Fibroblast of lung (primary cell): ENCODE results near the gene CCDC148. TPM values are rescaled to one million over a fixed set of nuclear protein-coding genes. Genes with fewer than 3 reads are reported as not detected.

Source experiments
- DNase-seq, 2 donors: peaks; one replicate each; pipeline versions ENCODE4 v3.0.0 to v3.0.0-alpha.2; 2010; ENCODE audit warnings: low read depth in 2 of 2
- H2AFZ ChIP-seq: 2 replicates; pipeline ENCODE4 v1.5.1; 2012; ENCODE audit warnings: low read length, control low read depth, inconsistent platforms
- H3K27ac ChIP-seq: 2 replicates; pipeline ENCODE4 v1.5.1; 2011; ENCODE audit warnings: low read length, control low read depth; ENCODE audit not compliant: insufficient read depth
- H3K27me3 ChIP-seq: 2 replicates; pipeline ENCODE4 v1.5.1; 2011; ENCODE audit warnings: mild to moderate bottlenecking, low read length; ENCODE audit not compliant: control insufficient read depth, insufficient read depth
- H3K36me3 ChIP-seq: 2 replicates; pipeline ENCODE4 v1.5.1; 2011; ENCODE audit warnings: low read length; ENCODE audit not compliant: control insufficient read depth, insufficient read depth
- H3K4me1 ChIP-seq: 2 replicates; pipeline ENCODE4 v1.5.1; 2011; ENCODE audit warnings: low read length; ENCODE audit not compliant: control insufficient read depth, insufficient read depth; ENCODE audit errors: extremely low read depth
- H3K4me2 ChIP-seq: 2 replicates; pipeline ENCODE4 v1.5.1; 2011; ENCODE audit warnings: low read length, control low read depth; ENCODE audit not compliant: insufficient read depth; ENCODE audit errors: extremely low read depth
- H3K4me3 ChIP-seq, 4 experiments: fragments of 200-600 bp in 1 of 4; sonication (generic) in 1 of 4; replicated peaks in 1 of 4; 2 replicates each; pipeline ENCODE4 v1.5.1; 2011 to 2016; ENCODE audit warnings: low read length in 4 of 4, low read depth in 3 of 4, mild to moderate bottlenecking in 3 of 4, control low read depth in 2 of 4, inconsistent platforms in 1 of 4, mixed read lengths in 1 of 4; ENCODE audit not compliant: insufficient read depth in 1 of 4; ENCODE audit errors: control extremely low read depth in 1 of 4
- H3K79me2 ChIP-seq: 2 replicates; pipeline ENCODE4 v1.5.1; 2012; ENCODE audit warnings: mild to moderate bottlenecking, low read length, inconsistent platforms; ENCODE audit not compliant: control insufficient read depth, insufficient read depth
- H3K9ac ChIP-seq: 2 replicates; pipeline ENCODE4 v1.5.1; 2011; ENCODE audit warnings: mild to moderate bottlenecking, low read length, control low read depth; ENCODE audit not compliant: insufficient read depth
- H3K9me3 ChIP-seq: 2 replicates; pipeline ENCODE4 v1.5.1; 2012; ENCODE audit warnings: low read depth, low read length; ENCODE audit not compliant: control insufficient read depth, insufficient read depth
- H4K20me1 ChIP-seq: 2 replicates; pipeline ENCODE4 v1.5.1; 2011; ENCODE audit warnings: low read length; ENCODE audit not compliant: control insufficient read depth, insufficient read depth; ENCODE audit errors: extremely low read depth
- EZH2 ChIP-seq: IDR thresholded peaks from 2 replicates; pipeline ENCODE4 v1.5.1; 2012; ENCODE audit warnings: low read length, control low read depth, mild to moderate bottlenecking; ENCODE audit errors: missing control alignments
- polyA plus RNA-seq, 2 donors: library from polyadenylated mRNA; depleted of rRNA in 1 of 2; stranded (reverse) in 1 of 2; unstranded in 1 of 2; fragments of >200 nt; gene quantifications; 2 replicates each; pipeline ENCODE4 v1.2.1, GENCODE V29; 2011 to 2012; ENCODE audit warnings: missing spikeins in 1 of 2
- total RNA-seq: library from RNA; depleted of rRNA; stranded (reverse); fragments of >200 nt; gene quantifications from 2 replicates; pipeline ENCODE4 v1.2.1, GENCODE V29; 2014
- TF ChIP-seq, protein P1 (sequence below), 2 donors: IDR thresholded peaks in 1 of 2; conservative IDR thresholded peaks in 1 of 2; 1 replicate in 1 of 2; 2 replicates in 1 of 2; pipeline ENCODE4 v1.5.1; 2011 to 2012; ENCODE audit warnings: low read length in 2 of 2, control low read depth in 1 of 2, inconsistent platforms in 1 of 2, low read depth in 1 of 2, mild to moderate bottlenecking in 1 of 2

Gene CCDC148
- total and polyA plus RNA-seq, 2 donors (not counting 1 experiment from before 2014, with no cell fraction given) = 1.2 TPM

- H2AFZ ChIP-seq = no peak overlapping the region
- H3K27me3 ChIP-seq = no peaks in the 10 kb centered on the region
- no peaks in the 10 kb centered on the region for H3K79me2 ChIP-seq
- no peak overlapping the region for H3K4me3 ChIP-seq
- TF ChIP-seq EZH2 = no peak
- TF ChIP-seq, protein P1, sequence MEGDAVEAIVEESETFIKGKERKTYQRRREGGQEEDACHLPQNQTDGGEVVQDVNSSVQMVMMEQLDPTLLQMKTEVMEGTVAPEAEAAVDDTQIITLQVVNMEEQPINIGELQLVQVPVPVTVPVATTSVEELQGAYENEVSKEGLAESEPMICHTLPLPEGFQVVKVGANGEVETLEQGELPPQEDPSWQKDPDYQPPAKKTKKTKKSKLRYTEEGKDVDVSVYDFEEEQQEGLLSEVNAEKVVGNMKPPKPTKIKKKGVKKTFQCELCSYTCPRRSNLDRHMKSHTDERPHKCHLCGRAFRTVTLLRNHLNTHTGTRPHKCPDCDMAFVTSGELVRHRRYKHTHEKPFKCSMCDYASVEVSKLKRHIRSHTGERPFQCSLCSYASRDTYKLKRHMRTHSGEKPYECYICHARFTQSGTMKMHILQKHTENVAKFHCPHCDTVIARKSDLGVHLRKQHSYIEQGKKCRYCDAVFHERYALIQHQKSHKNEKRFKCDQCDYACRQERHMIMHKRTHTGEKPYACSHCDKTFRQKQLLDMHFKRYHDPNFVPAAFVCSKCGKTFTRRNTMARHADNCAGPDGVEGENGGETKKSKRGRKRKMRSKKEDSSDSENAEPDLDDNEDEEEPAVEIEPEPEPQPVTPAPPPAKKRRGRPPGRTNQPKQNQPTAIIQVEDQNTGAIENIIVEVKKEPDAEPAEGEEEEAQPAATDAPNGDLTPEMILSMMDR (conservative IDR thresholded peaks at IDR 0.05 in 1 of 2, IDR thresholded peaks at IDR 0.05 in 1 of 2; ENCODE audit: low read depth in 1 of 2, low read length in 2 of 2) = no peak
- no peak for DNase-seq
- no peaks in the 10 kb centered on the region for H3K4me1 ChIP-seq
- no peaks in the 10 kb centered on the region for H3K36me3 ChIP-seq
- no peak overlapping the region for H3K27ac ChIP-seq
- no peak overlapping the region for H3K4me2 ChIP-seq
- H3K9ac ChIP-seq = no peak overlapping the region
- H4K20me1 ChIP-seq = no peaks in the 10 kb centered on the region
- H3K9me3 ChIP-seq = no peaks in the 10 kb centered on the region
These were observed 179.7 kb downstream of the CCDC148 start for GRCh38 chr2:158276619-158277471.

- Histone ChIP-seq H2AFZ (no peak overlapping the region), H3K4me3 (no peak overlapping the region), H3K27me3 (no peaks in the 10 kb centered on the region), H3K4me1 (no peaks in the 10 kb centered on the region), H3K9ac (no peak overlapping the region), H3K4me2 (no peak overlapping the region), H3K27ac (no peak overlapping the region), H3K9me3 (no peaks in the 10 kb centered on the region), H3K36me3 (no peaks in the 10 kb centered on the region), H3K79me2 (no peaks in the 10 kb centered on the region), H4K20me1 (no peaks in the 10 kb centered on the region)
- DNase-seq = no peak
- TF ChIP-seq, protein P1 (conservative IDR thresholded peaks at IDR 0.05 in 1 of 2, IDR thresholded peaks at IDR 0.05 in 1 of 2; ENCODE audit: low read depth in 1 of 2, low read length in 2 of 2) = no peak
- TF ChIP-seq EZH2 = no peak
These were observed 182.8 kb downstream of the CCDC148 start for GRCh38 chr2:158273791-158274190.

DNA sequence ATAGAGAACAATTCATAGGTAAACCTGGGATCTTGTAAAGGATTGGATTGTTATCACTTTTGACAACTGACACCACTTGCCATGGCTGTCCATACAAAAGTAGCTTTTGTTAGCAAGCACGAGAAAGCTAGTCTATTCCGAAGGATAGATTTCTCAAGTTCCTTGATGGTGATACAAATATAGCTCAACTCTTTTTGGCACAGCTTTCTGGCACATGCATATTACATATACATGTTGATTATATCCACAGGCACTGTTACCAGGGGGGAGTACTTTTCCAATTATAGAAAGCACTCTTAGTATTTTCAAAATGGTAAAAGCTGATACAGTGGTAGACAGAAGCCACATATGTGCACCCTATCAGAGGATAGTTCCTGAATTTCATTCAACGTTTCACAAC is 186.0 kb downstream of the CCDC148 start:
- H2AFZ ChIP-seq = no peak overlapping the region
- H3K36me3 ChIP-seq = no peaks in the 10 kb centered on the region
- H3K4me3 ChIP-seq = no peak overlapping the region
- H3K79me2 ChIP-seq = no peaks in the 10 kb centered on the region
- DNase-seq = no peak
- H3K27me3 ChIP-seq = no peaks in the 10 kb centered on the region
- no peaks in the 10 kb centered on the region for H3K4me1 ChIP-seq
- no peaks in the 10 kb centered on the region for H4K20me1 ChIP-seq
- H3K9ac ChIP-seq = no peak overlapping the region
- no peak overlapping the region for H3K27ac ChIP-seq
- TF ChIP-seq, protein P1 (conservative IDR thresholded peaks at IDR 0.05 in 1 of 2, IDR thresholded peaks at IDR 0.05 in 1 of 2; ENCODE audit: low read depth in 1 of 2, low read length in 2 of 2) = no peak
- no peak for TF ChIP-seq EZH2
- H3K9me3 ChIP-seq = no peaks in the 10 kb centered on the region
- no peak overlapping the region for H3K4me2 ChIP-seq
